Dedifferentiated amniotic fluid mesenchymal stem cell (primary cell): Measurements from ENCODE around the gene EPHB3.

Source experiments
- DNase-seq: peaks from one replicate; pipeline ENCODE4 v3.0.0-alpha.2; 2016; ENCODE audit errors: extremely low spot score

The EPHB3 gene

GRCh38 chr3:184543843-184544512 is 17.6 kb upstream of the EPHB3 start:
- DNase-seq: peak; percentile 63

DNA sequence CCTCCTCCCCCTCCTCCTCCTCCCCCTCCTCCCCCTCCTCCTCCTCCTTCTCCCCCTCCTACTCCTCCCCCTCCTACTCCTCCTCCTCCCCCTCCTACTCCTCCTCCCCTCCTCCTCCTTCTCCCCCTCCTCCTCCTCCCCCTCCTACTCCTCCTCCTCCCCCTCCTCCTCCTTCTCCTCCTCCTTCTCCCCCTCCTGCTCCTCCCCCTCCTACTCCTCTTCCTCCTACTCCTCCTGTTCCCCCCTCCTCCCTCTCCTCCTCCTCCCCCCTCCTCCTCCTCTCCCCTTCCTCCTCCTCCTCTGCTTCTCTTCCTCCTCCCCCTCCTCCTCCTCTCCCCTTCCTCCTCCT is 17.1 kb upstream of the EPHB3 start:
- DNase-seq: no peak

DNA sequence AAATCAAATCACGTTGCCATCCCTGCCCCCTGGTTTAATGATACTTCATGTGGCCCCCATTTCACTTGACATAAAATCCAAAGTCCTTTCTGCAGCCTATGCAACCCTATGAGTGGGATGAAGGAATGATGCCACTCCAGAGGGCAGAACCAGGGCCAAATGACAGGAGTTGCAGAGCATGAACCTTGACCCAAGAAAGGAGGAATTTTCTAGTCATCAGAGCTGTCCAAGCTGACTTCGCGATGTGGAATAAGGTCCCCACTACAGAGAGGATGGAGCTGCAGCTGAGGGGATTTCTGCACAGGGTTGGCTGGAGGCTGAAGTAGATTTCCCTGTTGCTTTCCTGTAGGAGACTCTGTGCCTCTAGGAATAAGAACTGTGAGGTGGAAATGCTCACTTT is 15.8 kb upstream of the EPHB3 start:
- no peak for DNase-seq

GRCh38 chr3:184546252-184546651 is 15.3 kb upstream of the EPHB3 start:
- no peak for DNase-seq

DNA sequence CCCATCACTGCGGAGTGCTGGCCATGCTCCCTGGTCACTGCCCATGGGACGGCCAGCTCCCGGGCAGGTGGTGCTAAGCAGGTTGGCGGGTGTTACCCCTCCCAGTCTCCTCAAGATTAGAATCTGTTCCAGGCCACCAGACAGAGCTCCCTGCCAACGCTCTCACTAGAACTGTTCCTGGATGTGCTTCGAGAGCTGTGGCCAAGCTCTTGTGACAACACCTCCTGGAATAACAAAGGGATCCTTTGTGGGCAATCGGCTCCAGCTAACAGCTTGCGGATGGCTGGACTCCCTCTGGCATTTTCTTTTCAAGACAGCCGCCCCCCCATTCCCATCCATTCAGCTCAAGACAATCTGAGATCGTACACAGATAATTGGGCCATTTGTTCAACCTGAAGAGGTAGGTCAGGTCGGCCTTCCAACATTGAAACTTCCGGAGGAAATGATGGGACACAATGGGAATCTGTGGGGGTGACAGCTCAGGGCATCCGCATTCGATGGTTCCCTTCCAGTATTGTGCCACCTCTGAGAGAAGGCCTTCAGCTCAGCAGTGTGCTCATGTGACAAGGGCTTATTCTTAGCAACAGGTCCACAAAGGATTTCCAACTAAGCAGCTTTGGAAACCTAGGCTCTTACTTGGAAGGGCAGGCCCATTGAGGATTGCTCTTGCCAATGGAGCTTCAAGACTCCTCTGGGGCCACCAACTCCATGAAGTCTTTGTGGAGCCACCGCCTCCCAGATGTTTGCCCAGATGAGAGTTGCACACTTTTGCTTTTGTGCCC is 11.6 kb upstream of the EPHB3 start:
- no peak for DNase-seq

DNA sequence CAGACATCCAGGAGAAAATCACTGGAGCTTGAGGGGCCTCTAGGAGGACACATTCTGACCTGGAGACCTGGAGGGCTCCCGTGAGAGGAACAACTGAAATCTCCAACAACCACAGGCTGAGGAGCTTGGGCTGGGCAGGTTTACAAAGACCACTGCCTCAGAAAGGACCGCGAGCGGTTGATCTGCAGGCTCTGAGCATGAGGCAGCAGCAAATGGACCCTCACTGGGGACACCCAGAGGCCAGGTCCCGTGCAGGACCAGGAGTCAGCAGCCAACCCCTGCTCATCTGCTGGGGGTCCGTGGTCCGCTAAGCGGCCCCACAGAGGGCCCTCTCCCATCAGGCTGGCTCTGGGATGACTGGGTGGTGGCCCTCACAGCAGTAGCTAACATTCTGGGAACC is 10.5 kb upstream of the EPHB3 start:
- no peak for DNase-seq

DNA sequence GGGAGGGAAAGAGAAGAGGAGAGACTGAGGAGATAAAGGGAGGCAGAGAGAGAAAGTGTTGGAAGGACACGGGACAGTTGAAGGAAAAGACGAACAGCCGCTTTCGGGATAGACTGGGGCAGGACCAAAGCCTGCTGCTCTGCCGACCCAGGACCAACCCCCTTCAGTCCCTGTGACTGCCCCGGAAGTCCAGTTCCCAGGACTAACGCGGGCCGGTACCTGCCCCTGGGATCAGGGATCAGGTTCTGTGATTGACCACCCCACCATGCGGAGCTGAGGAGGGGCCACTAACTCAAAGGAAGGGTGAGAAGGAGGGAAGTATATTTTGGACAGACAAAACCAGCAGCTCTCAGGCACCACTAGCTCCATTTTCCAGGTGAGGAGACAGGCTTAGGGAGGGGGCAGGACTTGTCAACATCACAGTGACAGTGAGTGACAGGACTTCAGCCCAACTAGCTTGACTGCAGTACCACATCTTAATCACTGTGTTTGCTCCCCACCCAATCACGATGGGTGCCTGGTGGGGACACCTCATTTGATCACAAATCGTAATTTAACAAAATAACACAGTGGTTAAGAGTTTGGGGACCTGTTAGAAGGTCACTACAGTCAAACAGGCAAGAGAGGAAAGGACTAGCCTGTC is 9.8 kb upstream of the EPHB3 start:
- DNase-seq: no peak

DNA sequence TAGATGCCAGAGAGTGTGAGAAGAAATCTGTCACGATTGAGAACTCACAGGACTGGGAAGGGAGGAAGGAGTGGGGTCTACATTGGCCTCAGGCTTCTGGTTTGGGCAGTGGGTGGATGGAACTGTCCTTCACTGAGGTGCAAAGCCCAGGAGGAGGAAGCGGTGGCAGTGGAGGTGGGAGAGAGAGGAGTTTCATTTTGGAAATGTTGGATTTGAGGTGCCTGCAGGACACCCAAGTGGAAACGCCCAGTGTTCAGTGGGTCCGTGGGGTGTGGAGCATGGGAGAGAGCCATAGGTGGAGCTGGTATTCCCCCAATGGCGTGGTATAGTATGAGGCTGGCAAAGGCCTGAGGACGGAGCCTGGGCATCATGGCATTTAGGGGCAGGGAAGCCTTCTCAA is 9.3 kb upstream of the EPHB3 start:
- DNase-seq: no peak

- DNase-seq: no peak
These were observed 8.7 kb upstream of the EPHB3 start for GRCh38 chr3:184552863-184553262.

DNA sequence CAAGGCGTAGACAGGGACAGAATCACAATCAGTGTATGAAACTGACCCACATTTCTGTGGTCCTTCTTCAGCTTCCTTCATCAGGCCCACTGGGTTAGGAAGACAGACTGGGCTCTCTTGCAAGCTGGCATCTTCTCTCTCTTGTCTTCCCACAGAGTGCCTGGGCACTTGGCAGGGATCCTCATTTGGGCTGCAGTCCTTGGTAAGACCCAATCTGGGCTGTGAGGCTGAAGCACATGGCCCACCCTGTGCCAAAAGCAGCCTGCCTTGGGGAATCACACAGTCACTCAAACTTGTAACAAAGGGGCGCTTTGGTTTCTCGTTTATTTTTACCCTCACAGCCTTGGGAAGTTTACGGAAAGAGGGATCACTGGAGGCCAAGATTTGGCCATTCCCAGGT is 8.2 kb upstream of the EPHB3 start:
- no peak for DNase-seq

- DNase-seq: no peak
These were observed 7.1 kb upstream of the EPHB3 start for GRCh38 chr3:184554461-184554860.

GRCh38 chr3:184556582-184557347 is 4.8 kb upstream of the EPHB3 start:
- no peak for DNase-seq

DNA sequence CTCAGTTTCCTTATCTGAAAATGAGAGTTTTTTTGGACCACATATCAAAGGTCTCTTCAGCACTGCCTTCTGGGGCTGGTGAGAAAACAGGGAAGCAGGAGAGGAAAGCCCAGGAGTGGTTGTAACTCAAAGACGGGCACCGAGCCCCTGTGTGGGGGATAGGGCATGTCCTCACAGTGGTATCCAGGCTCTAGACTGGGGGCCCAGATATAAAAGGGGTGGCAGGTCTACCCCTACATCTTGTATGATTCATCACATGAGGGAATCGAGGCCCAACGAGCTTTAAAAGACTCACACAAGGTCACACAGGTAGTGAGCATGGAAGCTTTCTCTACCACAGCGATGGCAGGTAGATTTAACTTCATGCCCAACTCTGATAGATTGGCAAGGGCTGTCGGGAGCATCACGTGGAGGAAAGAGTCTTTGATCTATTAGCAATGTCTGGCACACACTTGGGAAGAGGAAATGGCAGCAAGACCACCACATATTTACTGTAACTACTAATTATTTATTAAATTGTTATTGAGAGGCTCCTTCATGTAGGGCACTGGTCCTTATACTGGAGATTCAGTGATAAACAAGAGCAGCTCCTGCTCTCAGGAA is 4.1 kb upstream of the EPHB3 start:
- no peak for DNase-seq

GRCh38 chr3:184558726-184559125 is 2.9 kb upstream of the EPHB3 start:
- no peak for DNase-seq

GRCh38 chr3:184559336-184559735 is 2.2 kb upstream of the EPHB3 start:
- DNase-seq: no peak

DNA sequence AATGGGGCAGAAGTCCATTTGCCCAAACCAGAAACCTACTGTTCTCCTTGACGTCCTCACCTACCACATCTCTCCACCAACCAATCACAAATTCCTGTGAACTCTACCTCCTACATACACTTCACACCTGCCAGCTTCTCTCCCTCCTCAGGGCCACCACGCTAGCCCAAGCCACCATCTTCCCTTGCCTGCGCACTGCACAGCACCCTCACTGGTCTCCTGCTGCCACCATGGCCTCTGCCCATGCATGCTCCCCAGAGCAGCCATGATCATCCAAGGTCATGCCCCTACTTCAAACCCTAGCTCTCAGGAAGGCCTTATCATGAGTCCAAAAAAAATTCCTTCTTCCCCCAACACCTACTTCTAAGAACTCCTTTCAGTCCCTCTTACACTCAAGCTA is 1.1 kb upstream of the EPHB3 start:
- DNase-seq: no peak

GRCh38 chr3:184561913-184562877 is 610 bp downstream of the EPHB3 start:
- DNase-seq: no peak

- DNase-seq: no peak
These were observed 1.4 kb downstream of the EPHB3 start for GRCh38 chr3:184562878-184563560.

GRCh38 chr3:184563561-184563925 is 2.0 kb downstream of the EPHB3 start:
- DNase-seq: no peak

DNA sequence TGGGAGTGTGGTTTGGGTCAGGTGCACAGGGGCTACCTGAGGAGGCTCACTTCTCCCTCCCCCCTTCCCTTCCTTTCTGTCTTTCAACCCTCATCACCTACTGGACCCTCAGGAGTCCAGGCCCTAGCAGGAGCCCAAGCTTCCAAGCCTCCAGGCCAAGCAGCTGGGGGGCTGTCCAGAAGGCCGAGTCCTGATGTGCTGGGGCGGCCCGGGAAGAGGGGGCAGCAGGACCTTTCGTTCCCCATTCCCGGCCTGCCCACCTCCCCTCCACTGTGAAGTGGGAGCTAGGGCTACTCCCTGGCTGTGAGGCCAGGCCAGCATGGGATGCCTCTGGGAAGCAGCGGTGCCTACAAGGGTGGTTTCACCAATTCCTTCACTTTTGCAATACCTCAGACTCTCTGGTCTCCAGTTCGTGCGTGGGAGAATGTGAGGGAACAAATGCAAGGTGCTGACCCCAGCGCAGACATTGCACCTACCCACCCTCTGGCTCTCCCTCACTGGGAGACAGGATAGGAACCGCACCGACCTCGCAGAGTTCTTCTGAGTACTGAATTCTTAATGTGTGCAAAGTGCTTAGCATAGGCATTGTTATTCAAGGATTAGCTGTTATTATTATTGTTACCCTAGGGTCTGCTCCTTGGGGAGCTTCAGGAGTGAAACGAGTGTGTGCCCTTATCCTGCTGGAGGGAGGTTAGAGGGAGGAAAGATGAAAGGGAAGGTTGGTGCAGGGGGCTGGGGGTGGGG is 2.5 kb downstream of the EPHB3 start:
- no peak for DNase-seq
